H9 (cell line): ENCODE data around the gene MRPL55. TPM values are rescaled to one million over a fixed set of nuclear protein-coding genes. Genes with fewer than 3 reads are reported as not detected.

Experiments used
- DNase-seq: peaks from one replicate; pipeline ENCODE4 v3.0.0-alpha.2; 2017
- H2AFZ ChIP-seq: one replicate; pipeline ENCODE4 v1.6.1; 2013; ENCODE audit warnings: mild to moderate bottlenecking, low read length, control low read depth, moderate library complexity
- H2AK5ac ChIP-seq: 2 replicates; pipeline ENCODE4 v1.6.1; 2013; ENCODE audit warnings: low read length, control low read depth, mixed read lengths; ENCODE audit not compliant: insufficient read length
- H2BK120ac ChIP-seq: one replicate; pipeline ENCODE4 v1.6.1; 2013; ENCODE audit warnings: low read depth, mild to moderate bottlenecking, low read length, control low read depth, inconsistent platforms; ENCODE audit not compliant: poor library complexity, severe bottlenecking
- H2BK12ac ChIP-seq: 2 replicates; pipeline ENCODE4 v1.6.1; 2013; ENCODE audit warnings: low read length, control low read depth, mixed read lengths, low read depth; ENCODE audit not compliant: insufficient read length
- H2BK15ac ChIP-seq: 2 replicates; pipeline ENCODE4 v1.6.1; 2013; ENCODE audit warnings: low read depth, low read length, control low read depth
- H2BK20ac ChIP-seq: one replicate; pipeline ENCODE4 v1.6.1; 2013; ENCODE audit warnings: low read depth, mild to moderate bottlenecking, low read length, control low read depth, inconsistent platforms; ENCODE audit not compliant: poor library complexity, severe bottlenecking
- H2BK5ac ChIP-seq: 2 replicates; pipeline ENCODE4 v1.6.1; 2013; ENCODE audit warnings: low read length, control low read depth, mixed read lengths; ENCODE audit not compliant: insufficient read length
- H3K14ac ChIP-seq: 2 replicates; pipeline ENCODE4 v1.6.1; 2013; ENCODE audit warnings: low read length, control low read depth; ENCODE audit not compliant: insufficient read depth
- H3K18ac ChIP-seq: 2 replicates; pipeline ENCODE4 v1.6.1; 2013; ENCODE audit warnings: low read depth, mild to moderate bottlenecking, mixed read lengths, low read length, control low read depth; ENCODE audit not compliant: insufficient read length
- H3K23ac ChIP-seq: 2 replicates; pipeline ENCODE4 v1.6.1; 2013; ENCODE audit warnings: low read length, control low read depth, mixed read lengths, low read depth; ENCODE audit not compliant: insufficient read length
- H3K23me2 ChIP-seq: 2 replicates; pipeline ENCODE4 v1.6.1; 2013; ENCODE audit warnings: low read depth, mild to moderate bottlenecking, mixed read lengths, low read length, control low read depth; ENCODE audit not compliant: insufficient read length, poor library complexity, severe bottlenecking
- H3K27ac ChIP-seq: 2 replicates; pipeline ENCODE4 v1.5.1; 2013; ENCODE audit warnings: low read length, control low read depth, mixed read lengths, low read depth; ENCODE audit not compliant: insufficient read length
- H3K27me3 ChIP-seq: 2 replicates; pipeline ENCODE4 v1.6.1; 2013; ENCODE audit warnings: low read length, control low read depth, inconsistent platforms; ENCODE audit not compliant: insufficient read depth
- H3K4ac ChIP-seq: 2 replicates; pipeline ENCODE4 v1.6.1; 2013; ENCODE audit warnings: low read depth, mild to moderate bottlenecking, control low read depth, inconsistent platforms, low read length, moderate library complexity
- H3K4me1 ChIP-seq: 2 replicates; pipeline ENCODE4 v1.6.1; 2013; ENCODE audit warnings: low read length, control low read depth, inconsistent platforms; ENCODE audit not compliant: insufficient read depth
- H3K4me2 ChIP-seq: 2 replicates; pipeline ENCODE4 v1.6.1; 2013; ENCODE audit warnings: low read length, control low read depth, mixed read lengths; ENCODE audit not compliant: insufficient read length, insufficient read depth
- H3K56ac ChIP-seq: 2 replicates; pipeline ENCODE4 v1.6.1; 2013; ENCODE audit warnings: low read depth, mild to moderate bottlenecking, mixed read lengths, low read length, control low read depth; ENCODE audit not compliant: insufficient read length
- H3K79me1 ChIP-seq: 2 replicates; pipeline ENCODE4 v1.6.1; 2013; ENCODE audit warnings: low read depth, mild to moderate bottlenecking, moderate library complexity, low read length, control low read depth, inconsistent platforms; ENCODE audit not compliant: insufficient read depth, poor library complexity, severe bottlenecking
- H3K79me2 ChIP-seq: 2 replicates; pipeline ENCODE4 v1.6.1; 2013; ENCODE audit warnings: low read length, control low read depth, inconsistent platforms; ENCODE audit not compliant: insufficient read depth
- H3K9ac ChIP-seq: 2 replicates; pipeline ENCODE4 v1.6.1; 2013; ENCODE audit warnings: low read length, control low read depth, mixed read lengths; ENCODE audit not compliant: insufficient read length; ENCODE audit errors: extremely low read depth
- H3K9me3 ChIP-seq: one replicate; pipeline ENCODE4 v1.6.1; 2013; ENCODE audit warnings: low read depth, low read length, inconsistent platforms; ENCODE audit not compliant: control insufficient read depth
- H3T11ph ChIP-seq: one replicate; pipeline ENCODE4 v1.6.1; 2013; ENCODE audit warnings: mild to moderate bottlenecking, low read length, control low read depth, inconsistent platforms
- H4K20me1 ChIP-seq: one replicate; pipeline ENCODE4 v1.6.1; 2013; ENCODE audit not compliant: control insufficient read depth, insufficient read length, insufficient read depth
- H4K5ac ChIP-seq: 2 replicates; pipeline ENCODE4 v1.6.1; 2013; ENCODE audit warnings: low read depth, mild to moderate bottlenecking, mixed read lengths, low read length, control low read depth; ENCODE audit not compliant: insufficient read length
- H4K8ac ChIP-seq: replicated peaks from 2 replicates; pipeline ENCODE4 v1.6.1; 2013; ENCODE audit warnings: low read length, control low read depth, mixed read lengths, low read depth; ENCODE audit not compliant: insufficient read length
- H4K91ac ChIP-seq: 2 replicates; pipeline ENCODE4 v1.6.1; 2013; ENCODE audit warnings: low read depth, mild to moderate bottlenecking, moderate library complexity, mixed read lengths, low read length, control low read depth; ENCODE audit not compliant: insufficient read length
- H3K27ac Mint-ChIP-seq, 3 experiments: 2 replicates in 2 of 3; 3 replicates in 1 of 3; pipeline ENCODE4 v1.8.0; 2020 to 2021; ENCODE audit warnings: mixed read lengths in 3 of 3, mild to moderate bottlenecking in 1 of 3, moderate library complexity in 1 of 3
- H3K27me3 Mint-ChIP-seq: 2 replicates; pipeline ENCODE4 v1.8.0; 2021; ENCODE audit warnings: low read depth, mild to moderate bottlenecking, moderate library complexity, mixed read lengths
- H3K36me3 Mint-ChIP-seq, 3 experiments: 2 replicates in 2 of 3; 3 replicates in 1 of 3; pipeline ENCODE4 v1.8.0; 2020 to 2021; ENCODE audit warnings: low read depth in 3 of 3, mixed read lengths in 3 of 3; ENCODE audit not compliant: insufficient read depth in 1 of 3
- H3K4me1 Mint-ChIP-seq, 2 experiments: 2 replicates each; pipeline ENCODE4 v1.8.0; 2020; ENCODE audit warnings: mixed read lengths in 2 of 2
- H3K4me3 Mint-ChIP-seq, 2 experiments: 2 replicates in 1 of 2; 3 replicates in 1 of 2; pipeline ENCODE4 v1.8.0; 2020 to 2021; ENCODE audit warnings: mild to moderate bottlenecking in 2 of 2, mixed read lengths in 2 of 2, moderate library complexity in 1 of 2
- H3K9me3 Mint-ChIP-seq, 2 experiments: 2 replicates in 1 of 2; 3 replicates in 1 of 2; pipeline ENCODE4 v1.8.0; 2020; ENCODE audit warnings: mild to moderate bottlenecking in 2 of 2, mixed read lengths in 2 of 2, moderate library complexity in 1 of 2
- CTCF ChIP-seq: fragments of 200-600 bp; sonication (generic); conservative IDR thresholded peaks from 3 replicates; pipeline ENCODE4 v1.8.0; 2021; ENCODE audit warnings: antibody characterized with exemption, mild to moderate bottlenecking
- WGBS: extraction: QIAGEN DNeasy Blood & Tissue Kit; methylation state at CpG from one replicate; pipeline ENCODE4 v1.1.7; 2013; ENCODE audit warnings: missing lambda C conversion rate, low lambda C conversion rate, mixed read lengths; ENCODE audit not compliant: insufficient read length; ENCODE audit errors: extremely low coverage; 5-methylcytosine and 5-hydroxymethylcytosine counted together
- total RNA-seq: library from RNA; stranded (reverse); gene quantifications from 2 replicates; pipeline ENCODE4 v1.2.1, GENCODE V29; 2021

Gene MRPL55
- total RNA-seq, 1 experiment from 2014 or later, result 62.3 TPM

GRCh38 chr1:228148935-228149405 lies 39.9 kb upstream of the MRPL55 start:
- H3K4ac ChIP-seq, result no peak overlapping the region
- no peak overlapping the region for H3T11ph ChIP-seq
- no peak for DNase-seq
- no peak overlapping the region for H3K18ac ChIP-seq
- H3K9ac ChIP-seq, result no peak overlapping the region
- no peak overlapping the region for H3K27ac ChIP-seq
- no CpG with 5 or more reads among the region's 8 CpGs for WGBS
- no peak overlapping the region for H3K4me3 Mint-ChIP-seq
- no peaks in the 10 kb centered on the region for H3K27me3 ChIP-seq
- H2BK120ac ChIP-seq, result no peak overlapping the region
- H3K9me3 ChIP-seq, result no peaks in the 10 kb centered on the region
- no peak overlapping the region for H4K91ac ChIP-seq
- no peak overlapping the region for H2BK5ac ChIP-seq
- no peaks in the 10 kb centered on the region for H3K36me3 Mint-ChIP-seq
- no peak overlapping the region for H4K8ac ChIP-seq
- no peak overlapping the region for H3K4me2 ChIP-seq
- no peaks in the 10 kb centered on the region for H3K4me1 ChIP-seq
- no peak overlapping the region for H2BK20ac ChIP-seq
- no peak overlapping the region for H3K56ac ChIP-seq
- H3K4me1 Mint-ChIP-seq, result peaks cover 0 to 6% of the 10 kb centered on the region in 2 experiments; a peak in 2 of 4 replicates
- no peak for TF ChIP-seq CTCF
- peaks cover under 1% of the 10 kb centered on the region for H4K20me1 ChIP-seq
- no peak overlapping the region for H4K5ac ChIP-seq
- no peak overlapping the region for H2BK12ac ChIP-seq
- no peaks in the 10 kb centered on the region for H3K27me3 Mint-ChIP-seq
- H3K9me3 Mint-ChIP-seq, result no peaks in the 10 kb centered on the region
- no peaks in the 10 kb centered on the region for H3K79me1 ChIP-seq
- no peak overlapping the region for H2AFZ ChIP-seq
- no peak overlapping the region for H2AK5ac ChIP-seq
- peaks cover 3% of the 10 kb centered on the region; the same call in 1 of the 2 replicates for H3K79me2 ChIP-seq
- H3K23me2 ChIP-seq, result no peaks in the 10 kb centered on the region
- H3K23ac ChIP-seq, result no peak overlapping the region
- H2BK15ac ChIP-seq, result no peak overlapping the region
- H3K27ac Mint-ChIP-seq, result no peak overlapping the region
- H3K14ac ChIP-seq, result no peak overlapping the region
